Hematopoietic multipotent progenitor cell treated with erythropoietin and hydrocortisone succinate and interleukin-3 and kit ligand, for 8 days (in vitro differentiated cells): ENCODE results near the gene ASIC2.

Experiments
- DNase-seq: peaks from one replicate; pipeline ENCODE4 v3.0.0-alpha.2; 2015

ASIC2 gene

DNA sequence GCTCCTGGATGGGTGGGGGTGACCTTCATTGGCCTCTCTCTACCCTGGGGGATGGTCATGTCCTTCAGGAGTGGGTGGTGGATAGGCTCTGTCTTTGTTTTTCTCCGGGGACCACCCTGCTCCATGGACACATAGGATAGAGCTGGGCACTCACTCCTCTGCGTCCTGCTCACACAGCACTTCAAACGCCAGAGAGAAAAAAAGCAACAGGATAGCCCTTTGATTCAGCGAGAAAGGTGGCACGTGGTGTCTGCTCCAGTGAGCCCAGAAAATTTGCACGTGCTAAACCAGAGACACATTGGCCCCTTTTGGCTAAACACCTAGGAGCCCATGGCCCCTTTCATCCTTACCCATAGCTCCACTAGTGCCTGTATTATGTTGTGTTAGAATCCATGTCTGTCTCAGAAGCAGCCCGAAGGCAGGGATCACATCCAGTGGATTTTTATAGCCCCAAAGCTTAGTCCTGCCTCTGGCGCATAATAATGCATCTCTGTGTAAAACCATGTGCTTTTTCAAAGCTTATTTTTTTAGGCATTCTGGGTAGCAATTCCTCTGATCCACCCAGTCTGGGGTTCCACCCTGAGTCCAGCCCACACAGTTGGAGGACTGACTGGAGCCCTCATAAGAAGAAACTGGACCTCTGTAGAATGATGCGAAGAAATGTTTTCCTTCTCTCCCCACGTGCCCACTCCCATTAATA is 90.1 kb downstream of the ASIC2 start:
- DNase-seq = no peak

DNA sequence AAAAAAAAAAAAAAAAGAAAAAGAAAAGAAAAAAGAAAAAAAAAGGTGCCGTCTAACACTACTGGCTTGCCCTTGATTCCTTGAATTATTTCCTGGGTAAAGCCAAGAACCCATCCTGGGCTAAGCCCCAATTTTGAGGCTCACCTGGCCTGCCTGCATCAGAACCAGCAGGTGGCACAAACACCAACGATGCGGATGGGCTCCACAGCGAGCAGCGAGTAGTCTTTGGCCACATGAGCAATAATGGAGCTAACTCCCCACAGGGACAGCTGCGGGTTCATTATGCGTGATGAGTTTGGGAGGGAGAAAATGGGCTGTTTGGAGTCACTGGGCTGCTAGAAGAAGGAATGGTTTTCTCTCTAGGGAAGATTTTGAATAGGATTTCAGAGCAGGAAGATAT is 91.1 kb downstream of the ASIC2 start:
- no peak for DNase-seq

DNA sequence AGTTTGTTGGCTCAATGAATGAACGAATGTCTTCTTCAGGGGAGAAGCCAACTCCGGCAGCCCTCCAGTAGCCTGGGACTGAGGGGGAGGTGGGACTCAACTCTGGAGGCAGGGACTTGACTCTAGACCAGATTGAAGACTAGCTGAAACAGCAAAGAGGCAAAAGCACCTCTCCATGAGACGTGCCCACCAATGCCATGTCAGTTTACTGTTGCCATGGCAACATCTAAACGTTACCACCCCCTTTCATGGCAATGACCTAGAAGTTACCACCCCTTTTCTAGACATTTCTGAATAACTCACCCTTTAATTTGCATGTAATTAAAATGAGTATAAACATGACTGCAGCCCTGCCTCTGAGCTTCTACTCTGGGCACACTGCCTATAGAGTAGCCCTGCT is 91.8 kb downstream of the ASIC2 start:
- no peak for DNase-seq

DNA sequence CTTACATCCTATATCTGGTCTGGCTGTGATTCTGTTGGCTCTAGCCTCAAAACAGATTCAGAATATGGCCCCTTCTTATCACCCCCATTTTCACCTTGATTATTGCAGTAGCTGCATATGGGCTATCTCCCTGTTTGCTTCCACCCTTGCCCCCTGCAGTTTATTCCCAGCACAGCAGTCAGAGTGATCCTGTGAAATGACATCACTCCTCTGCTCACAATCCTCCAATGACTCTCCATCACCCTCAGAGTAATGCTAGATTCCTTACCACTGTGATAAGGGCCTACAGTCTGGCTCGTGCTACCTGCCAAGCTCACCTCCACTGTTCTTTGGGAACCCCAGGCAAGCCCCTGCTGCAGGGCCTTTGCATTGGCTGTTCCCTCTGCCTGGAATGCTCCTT is 92.5 kb downstream of the ASIC2 start:
- DNase-seq = no peak

DNA sequence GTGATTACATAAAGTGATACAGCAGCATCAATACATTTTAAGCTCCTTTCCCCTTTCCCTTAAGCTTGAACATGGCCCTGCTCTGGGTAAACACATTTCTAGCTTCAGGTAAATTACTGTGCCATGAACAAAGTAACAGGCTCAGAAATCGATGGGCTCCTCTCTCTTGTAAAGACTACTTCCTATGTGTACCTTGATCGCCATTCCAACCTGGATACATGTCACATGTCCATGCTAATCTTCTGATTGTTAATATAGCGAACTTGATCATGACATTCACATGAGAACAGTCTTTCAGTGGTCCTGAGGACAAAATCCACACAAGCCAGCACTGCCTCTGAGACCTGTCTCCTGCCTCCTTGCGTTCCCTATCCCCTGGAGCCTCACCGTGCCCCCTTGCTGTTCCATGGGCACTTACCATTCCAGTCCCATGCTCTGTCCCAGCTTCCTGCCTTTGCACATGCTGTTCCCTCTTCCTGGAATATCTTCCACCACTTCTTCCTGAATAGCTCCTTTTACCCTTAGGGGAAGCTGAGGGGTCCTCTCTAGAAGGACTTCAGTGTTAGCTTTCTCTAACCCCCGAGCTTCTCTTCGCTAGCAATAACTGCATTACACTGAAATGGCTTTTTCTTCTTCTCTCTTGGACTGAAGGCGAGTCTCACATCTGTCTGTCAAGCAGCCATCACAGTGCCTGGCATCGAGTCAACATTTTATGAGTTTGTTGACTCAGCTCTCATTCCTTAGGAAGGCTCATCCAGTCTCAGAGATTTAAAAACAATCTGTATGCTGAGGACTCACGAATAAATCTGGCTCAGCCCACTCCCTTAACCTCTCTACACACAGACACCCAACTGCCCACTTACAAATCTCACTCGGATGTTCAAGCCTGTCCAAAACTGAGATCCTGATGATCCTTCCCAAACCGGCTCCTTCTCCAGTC is 93.3 kb downstream of the ASIC2 start:
- no peak for DNase-seq

DNA sequence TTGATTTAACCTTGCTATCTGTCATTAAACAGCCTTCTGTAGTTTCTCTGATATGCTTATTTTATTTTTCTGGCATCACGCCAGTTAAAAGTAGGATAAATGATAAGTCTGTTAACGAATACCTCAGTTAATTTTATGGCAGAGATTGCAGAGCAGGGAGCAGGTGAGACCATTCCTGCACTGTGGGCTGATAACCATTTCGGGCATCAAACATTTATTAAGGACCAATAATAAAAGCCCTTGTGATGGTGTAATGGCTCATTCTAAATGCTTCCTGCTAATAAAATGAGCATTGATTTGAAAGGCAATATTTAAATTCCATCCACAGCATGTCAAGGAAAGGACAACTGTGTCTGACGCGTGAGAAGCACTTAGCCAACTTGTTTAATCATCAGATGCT is 94.1 kb downstream of the ASIC2 start:
- DNase-seq = no peak

DNA sequence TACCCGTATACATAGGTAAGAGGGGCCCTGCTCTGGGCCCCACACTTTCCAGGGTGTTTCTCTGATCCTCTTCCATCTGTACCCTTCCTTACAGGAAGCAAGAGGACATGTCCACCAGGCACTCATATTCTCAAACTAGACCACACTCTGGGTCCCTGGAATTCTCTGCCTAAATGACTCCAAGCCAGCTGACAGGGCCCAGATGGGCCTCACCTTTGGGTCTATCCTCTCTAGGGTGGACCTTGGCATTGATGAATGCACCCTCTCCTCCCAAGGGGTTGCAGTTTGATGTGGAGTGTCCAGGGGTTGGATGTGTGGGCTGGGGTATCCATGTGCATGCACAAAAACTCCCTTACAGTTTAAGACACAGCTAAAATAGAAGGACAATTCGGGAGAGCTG is 95.8 kb downstream of the ASIC2 start:
- DNase-seq = no peak

DNA sequence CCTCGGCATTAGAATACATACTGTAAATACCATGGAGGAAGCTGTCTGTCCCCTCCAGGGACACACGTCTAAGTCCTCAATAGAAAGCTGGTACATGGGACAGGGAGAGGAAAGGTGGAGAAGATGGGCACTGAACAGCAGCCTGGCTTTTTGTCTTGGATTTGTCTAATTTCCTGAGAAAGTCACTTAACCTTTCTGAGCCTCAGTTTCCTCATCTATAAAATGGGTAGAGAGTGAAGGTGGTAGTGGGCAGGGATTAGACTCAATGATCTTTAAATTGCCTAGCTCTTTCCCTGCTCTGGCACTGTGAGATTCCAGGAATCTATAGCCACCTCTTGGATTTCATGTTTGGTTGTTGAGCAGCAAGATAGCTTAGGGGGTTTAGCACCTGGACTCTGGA is 96.2 kb downstream of the ASIC2 start:
- no peak for DNase-seq

DNA sequence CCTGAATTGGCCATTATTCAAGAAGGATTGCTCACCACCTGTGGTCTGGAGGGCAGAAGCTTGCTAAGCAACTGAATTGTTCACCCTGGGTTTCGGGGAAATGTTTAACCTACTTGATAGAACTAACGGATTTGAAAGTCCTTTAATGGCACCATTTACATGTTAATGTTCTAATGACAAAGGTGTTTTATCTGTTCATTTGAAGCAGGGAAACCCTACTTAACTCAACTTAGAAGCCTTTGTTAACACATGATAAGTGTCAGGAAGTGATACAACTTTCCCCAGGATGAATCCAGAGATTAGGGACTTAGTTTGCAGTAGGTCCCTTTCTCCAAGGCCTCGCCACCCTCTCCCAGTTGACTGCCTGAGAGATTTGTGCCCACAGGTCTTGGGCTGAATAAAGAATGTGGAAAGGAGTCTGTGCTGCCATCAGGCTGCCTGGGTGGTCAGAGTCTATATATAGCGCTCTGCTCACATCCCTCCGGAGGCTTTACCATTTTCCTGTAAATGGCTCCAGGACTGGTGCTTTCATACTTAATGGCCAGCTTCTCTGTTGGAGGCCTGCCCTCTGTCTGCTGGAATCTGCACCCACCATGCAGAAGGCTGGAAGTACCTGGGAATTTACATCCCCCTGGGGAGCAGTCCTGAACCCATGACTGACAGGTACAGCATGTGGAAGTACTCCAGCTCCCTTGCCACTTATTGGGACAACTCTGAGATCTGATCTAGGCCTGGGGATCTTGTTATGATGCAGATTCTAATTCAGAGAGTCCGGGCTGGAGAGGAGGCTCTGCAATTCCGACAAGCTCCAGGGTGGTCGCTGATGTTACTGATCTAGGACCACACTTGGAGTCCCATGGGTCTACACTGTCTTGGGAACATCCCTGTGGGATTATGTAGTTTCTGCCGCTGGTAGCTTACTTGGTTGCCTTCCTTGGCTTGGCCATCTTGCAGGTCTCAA is 99.9 kb downstream of the ASIC2 start:
- no peak for DNase-seq

DNA sequence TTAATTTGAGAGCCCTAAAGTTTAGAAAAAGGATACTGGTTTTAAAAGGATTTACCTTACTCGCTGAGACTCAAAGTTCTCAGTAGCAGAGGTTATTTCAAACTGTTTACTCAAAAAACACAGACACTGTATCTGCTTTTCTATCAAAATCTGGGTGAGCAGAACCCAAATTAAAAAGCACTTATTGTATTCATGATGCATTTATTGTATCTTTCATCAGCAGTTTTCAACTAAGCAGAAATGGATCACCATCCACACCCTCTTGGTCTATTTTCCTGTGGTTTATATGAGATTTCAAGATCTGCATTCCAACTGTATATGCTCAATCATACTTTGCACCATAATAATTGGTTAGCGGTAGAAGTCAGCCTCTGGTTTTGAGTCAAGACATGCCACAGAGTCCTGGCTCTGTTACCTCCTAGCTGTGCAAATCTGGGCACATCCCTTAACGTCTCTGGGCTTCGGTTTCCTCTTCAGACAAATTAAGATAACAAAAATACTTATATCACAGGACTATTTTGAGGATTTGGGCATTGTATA is 109.5 kb downstream of the ASIC2 start:
- no peak for DNase-seq

DNA sequence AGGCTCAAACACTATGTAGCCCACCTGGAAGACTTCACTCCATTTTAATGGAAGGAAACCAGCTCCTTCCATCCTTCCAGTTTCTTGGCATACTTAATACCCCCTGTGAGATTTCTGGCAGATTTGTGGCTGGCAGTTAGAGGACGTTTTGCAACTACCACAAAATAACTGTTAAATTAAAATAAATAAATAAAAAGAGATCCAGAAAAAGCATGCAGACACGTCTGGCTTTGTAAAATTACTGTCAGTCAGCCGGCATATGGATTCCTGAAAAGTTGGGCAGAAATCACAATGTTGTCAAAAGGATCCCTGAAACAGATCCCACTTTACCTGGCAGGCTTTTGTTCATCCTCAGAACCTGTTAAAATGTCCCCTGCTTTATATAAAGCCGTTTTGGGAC is 113.9 kb downstream of the ASIC2 start:
- DNase-seq = no peak

DNA sequence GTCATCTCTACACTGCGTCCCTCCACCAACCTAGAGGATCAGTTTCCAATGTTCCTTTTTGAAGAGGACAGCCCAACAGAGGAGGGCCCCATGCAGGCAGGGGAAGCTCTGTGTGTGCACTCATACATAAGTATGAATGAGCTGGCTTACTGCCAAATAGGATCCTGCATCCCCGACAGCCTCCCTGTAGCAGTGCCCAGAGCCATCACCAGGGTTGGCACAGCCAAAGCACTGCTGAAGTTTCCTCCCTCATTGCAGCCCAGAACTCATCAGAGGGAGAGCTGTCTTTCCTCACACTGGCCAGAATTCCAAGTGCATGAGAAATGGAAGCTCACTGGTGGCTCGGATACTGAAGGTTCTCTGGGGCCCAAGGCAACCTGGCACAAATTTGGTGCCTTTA is 114.4 kb downstream of the ASIC2 start:
- DNase-seq = no peak

DNA sequence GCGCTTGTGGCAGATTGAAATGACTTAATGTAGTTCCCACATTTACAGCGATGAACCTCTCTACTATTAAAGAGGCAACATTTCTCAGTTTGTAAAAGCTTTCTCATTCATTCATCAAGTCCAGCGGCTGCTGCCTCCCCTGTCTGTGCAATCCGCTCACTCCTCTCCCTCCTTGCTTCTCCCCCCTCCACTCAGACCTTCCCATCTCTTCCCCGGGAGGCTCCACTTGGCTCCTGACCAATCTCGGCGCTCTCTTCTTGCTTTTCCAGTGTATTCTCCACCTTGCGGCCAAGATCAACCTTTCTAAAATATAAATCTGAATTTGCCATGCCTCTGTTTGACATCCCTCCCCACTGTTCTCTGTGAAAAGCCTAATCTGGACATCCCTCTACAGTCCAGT is 117.5 kb downstream of the ASIC2 start:
- DNase-seq = no peak

DNA sequence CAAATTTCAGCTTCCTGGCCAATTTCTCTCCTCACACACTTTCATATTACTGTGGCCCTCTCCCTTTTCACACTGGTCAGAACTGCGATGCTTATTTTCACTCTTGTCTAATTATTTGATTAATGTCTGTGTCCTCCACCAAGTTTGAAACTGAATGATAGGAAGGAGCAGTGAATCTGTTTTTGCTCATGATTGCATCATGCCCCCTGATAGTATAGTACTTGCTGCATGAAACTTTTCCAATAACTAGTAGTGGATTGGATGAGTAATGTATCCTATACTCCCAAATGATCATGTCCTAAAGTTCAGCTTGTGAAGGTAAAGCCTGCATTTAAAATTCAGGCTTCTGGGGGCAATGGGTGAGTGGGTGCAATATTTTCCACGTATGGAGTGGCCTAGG is 121.2 kb downstream of the ASIC2 start:
- no peak for DNase-seq

DNA sequence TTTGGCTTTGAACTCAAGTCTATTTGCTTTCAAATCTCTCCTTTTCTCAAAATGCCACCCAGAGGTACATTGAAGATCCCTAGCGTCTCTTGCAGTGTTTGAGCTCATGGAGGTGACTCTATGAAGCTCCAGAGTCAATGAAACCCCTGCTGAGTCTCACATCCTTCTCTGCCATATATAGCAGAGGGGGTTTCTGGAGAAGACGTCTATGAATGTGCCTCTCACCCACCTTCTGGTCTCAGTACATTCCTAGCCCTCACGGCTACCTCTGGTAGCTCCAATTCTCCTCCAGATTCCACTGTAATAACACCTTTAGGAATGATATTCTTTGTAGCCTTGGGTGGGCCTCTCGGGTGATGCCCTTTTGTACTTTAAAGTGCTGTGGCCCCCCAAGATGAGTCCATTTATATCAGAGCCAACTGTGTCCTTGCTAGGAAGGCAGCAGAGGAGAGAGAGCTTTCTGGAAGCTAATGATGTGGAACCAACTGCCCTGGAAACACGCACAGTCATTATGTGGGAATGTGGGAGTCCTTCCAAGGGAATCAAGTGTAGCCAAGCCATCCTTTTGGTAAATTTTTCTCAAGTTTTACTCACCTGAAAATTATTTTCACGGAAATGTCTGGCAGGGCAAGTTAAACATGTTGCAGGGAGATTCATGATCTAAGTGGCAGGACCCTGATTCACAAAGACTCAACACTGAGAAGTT is 123.4 kb downstream of the ASIC2 start:
- no peak for DNase-seq

DNA sequence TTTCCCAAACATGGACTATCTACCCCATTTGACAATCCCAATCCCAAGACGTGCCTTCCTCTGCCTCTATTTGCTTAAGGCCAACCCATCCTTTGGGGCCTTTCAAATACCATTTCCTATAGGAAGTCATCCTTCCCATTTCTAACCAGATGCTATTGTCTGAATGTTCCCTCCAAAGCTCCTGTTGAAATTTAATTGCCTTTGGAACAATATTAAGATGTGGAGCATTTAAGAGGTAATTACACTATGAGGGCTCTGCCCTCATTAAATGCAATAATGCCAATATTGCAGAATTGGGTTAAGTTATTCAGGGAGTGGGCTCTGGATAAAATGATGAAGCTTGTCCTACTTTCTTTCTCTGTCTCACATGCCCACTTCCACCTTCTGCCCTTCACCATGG is 125.4 kb downstream of the ASIC2 start:
- no peak for DNase-seq

DNA sequence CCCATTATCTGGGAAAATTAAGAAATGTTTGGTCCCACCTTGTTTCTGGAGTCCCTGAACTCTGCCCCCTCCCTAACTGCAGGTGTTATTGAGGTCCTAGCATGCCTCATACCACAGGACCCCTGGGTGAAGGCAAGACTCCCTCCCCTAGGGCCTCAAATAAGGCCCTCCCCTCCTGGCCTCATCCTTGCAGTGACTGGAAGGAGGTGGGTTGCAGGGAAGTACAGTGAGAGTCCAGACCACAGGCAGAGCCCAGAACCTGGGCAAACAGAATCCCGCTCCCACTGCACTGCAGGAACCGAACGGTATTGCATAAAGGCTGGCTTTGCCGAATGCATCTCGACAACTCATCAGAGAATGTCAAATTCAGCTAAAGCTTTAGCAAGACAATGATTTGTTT is 126.6 kb downstream of the ASIC2 start:
- DNase-seq = no peak

DNA sequence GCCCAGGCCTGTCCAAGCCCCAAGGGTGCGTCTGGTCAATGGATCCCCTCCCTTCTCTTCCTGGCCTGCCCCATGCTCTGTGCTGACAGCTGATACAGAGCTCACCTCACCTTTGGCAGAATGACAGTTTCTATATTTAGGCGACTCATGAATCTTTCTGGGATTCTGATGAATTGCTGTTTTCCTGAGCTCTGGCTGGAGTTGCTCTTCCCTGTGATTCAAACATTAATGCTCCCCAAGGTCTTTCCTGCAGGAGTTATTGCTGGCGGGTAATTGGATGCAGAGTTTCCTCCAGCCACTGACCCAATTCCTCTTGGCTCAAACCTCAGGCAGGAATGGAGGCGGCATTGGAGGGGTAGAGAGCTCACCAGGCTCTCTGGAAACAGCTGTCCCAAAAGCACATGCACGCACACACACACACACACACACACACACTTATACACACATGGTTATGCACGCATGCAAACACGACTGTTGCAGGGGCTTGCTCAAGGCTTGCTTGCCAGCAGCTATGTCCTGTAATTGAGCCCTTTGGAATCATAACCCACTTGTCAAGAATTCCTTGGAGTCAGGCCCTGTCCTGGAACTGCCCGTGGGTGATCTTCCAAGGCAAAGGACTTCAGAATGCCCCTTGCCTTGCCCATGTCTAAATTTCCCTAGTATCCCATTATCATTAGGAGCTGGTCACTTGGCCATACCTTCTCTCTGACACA is 128.8 kb downstream of the ASIC2 start:
- no peak for DNase-seq

DNA sequence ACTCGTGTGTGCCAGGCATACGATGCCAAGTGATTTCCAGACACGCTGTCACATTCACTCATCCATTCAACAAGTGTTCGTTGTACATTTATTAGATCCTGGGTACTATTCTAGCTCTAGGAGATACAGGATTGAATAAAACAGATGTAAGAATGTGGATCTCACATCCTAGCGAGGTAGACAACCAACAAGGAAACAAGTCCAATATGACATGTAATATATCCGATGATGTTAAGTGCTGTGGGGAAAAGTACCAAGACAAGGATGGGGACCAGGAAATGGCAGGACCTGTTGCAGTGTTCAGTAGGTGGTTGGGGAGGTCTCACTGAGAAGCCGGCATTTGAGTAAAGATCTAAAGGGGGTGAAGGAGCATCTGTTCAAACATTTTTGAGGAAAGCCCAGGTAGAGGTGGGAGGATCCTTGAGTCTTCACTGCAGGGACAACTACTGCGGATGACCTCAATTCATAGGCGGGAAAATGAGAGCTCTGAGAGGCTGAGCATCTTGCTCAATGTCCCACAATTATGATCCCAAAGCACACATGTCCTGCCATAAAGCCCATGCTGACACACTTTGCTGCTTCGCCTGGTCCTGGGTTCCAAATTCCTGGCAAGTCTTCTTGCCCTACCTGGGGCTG is 129.4 kb downstream of the ASIC2 start:
- DNase-seq = no peak

DNA sequence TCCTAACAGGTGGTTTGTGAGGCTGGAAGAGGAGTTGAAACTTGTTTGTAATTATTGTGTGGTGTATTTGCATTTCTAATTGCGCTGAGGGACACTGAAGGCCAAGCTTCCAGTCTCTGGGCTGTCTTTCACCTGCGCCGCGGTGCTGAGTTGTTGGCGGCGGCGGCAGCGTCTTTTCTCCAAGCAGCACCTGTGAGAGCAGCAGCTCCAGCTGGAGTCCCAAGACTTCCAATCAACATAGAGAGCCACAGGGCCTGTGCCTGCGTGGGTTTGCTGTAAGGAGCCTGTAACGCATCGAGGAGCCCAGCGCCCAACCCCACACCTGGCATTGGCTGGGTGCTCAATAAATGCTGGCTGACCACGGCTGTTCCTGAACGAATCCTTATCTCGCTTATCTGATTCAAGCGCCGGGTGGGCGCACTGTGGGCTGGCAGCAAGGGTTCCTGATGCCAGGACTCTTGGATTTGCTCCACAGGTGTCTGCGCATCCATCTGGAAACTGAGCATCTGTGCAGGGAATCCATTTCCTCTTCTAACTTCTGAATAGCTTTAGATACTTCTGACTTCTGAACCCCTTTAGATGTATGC is 138.1 kb downstream of the ASIC2 start:
- no peak for DNase-seq

DNA sequence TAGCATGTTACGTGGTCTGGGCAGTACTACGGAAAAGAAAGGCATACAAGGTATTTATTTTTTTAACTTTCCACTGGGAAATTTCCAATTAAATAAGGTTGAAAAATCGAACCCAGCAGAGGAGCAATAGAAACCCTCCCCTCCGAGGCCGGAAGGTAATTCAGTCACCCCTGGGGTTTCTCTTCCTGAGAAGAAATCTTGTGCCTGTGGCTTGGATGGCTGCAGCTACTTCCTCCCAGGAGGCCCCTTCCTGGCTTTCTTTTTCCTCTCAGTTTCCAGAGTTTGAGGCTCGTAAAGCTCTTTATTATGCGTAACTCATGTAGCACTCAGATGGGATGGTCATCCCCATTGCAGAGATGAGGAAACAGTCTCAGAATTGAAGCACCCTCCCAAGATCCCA is 140.3 kb downstream of the ASIC2 start:
- no peak for DNase-seq
